GM18870 (cell line): Measurements from ENCODE around the gene CREBZF.

Experiments
- ATAC-seq: cut with Tn5 transposase; IDR thresholded peaks from one replicate; pipeline ENCODE4 v1.9.1; 2021; ENCODE audit warnings: moderate library complexity; ENCODE audit not compliant: unreplicated experiment

Gene CREBZF

GRCh38 chr11:85664615-85665481 is at the start of gene CREBZF:
CREBZF (minus strand) TSS chr11:85665129; CDS start chr11:85664875, 254 bp downstream.
- ATAC-seq: peak; percentile 85

- no peak for ATAC-seq
These were observed 48.0 kb upstream of the CREBZF start for GRCh38 chr11:85712953-85713352.

- no peak for ATAC-seq
These were observed 46.0 kb upstream of the CREBZF start for GRCh38 chr11:85710917-85711316.

GRCh38 chr11:85709941-85710702 is 45.2 kb upstream of the CREBZF start:
- no peak for ATAC-seq

- no peak for ATAC-seq
These were observed 40.9 kb upstream of the CREBZF start for GRCh38 chr11:85705800-85706199.

GRCh38 chr11:85704967-85705366 is 40.0 kb upstream of the CREBZF start:
- ATAC-seq: no peak

- peak; percentile 96 for ATAC-seq
These were observed 35.2 kb upstream of the CREBZF start for GRCh38 chr11:85699957-85700741.

GRCh38 chr11:85698195-85698594 is 33.3 kb upstream of the CREBZF start:
- ATAC-seq: no peak

- ATAC-seq: no peak
These were observed 32.8 kb upstream of the CREBZF start for GRCh38 chr11:85697747-85698146.

GRCh38 chr11:85695546-85695945 is 30.6 kb upstream of the CREBZF start:
- ATAC-seq: no peak

- ATAC-seq: no peak
These were observed 29.6 kb upstream of the CREBZF start for GRCh38 chr11:85694385-85694980.

- ATAC-seq: no peak
These were observed 21.0 kb upstream of the CREBZF start, which contains the start of gene CCDC89 for GRCh38 chr11:85685820-85686459. CCDC89 (minus strand) TSS chr11:85686195; CDS start chr11:85686130, 65 bp downstream.

- no peak for ATAC-seq
These were observed 20.3 kb upstream of the CREBZF start for GRCh38 chr11:85685125-85685819.

GRCh38 chr11:85682330-85683305 is 17.7 kb upstream of the CREBZF start:
- ATAC-seq: no peak

GRCh38 chr11:85680897-85681296 is 16.0 kb upstream of the CREBZF start:
- ATAC-seq: no peak

GRCh38 chr11:85679576-85679975 is 14.6 kb upstream of the CREBZF start:
- no peak for ATAC-seq

- ATAC-seq: no peak
These were observed 8.5 kb upstream of the CREBZF start for GRCh38 chr11:85673393-85673792.

GRCh38 chr11:85672105-85672902 is 7.4 kb upstream of the CREBZF start:
- ATAC-seq: no peak
